HG03469 (cell line): ENCODE data around the gene ACACA.

ENCODE experiments used
- ATAC-seq: cut with Tn5 transposase; IDR thresholded peaks from one replicate; pipeline ENCODE4 v1.9.1; 2021; ENCODE audit warnings: mild to moderate bottlenecking, moderate library complexity, moderate number of reproducible peaks; ENCODE audit not compliant: unreplicated experiment

ACACA gene

GRCh38 chr17:37246085-37246484 is 160.6 kb downstream of the ACACA start:
- no peak for ATAC-seq

GRCh38 chr17:37240381-37240780 is 166.3 kb downstream of the ACACA start:
- no peak for ATAC-seq

DNA sequence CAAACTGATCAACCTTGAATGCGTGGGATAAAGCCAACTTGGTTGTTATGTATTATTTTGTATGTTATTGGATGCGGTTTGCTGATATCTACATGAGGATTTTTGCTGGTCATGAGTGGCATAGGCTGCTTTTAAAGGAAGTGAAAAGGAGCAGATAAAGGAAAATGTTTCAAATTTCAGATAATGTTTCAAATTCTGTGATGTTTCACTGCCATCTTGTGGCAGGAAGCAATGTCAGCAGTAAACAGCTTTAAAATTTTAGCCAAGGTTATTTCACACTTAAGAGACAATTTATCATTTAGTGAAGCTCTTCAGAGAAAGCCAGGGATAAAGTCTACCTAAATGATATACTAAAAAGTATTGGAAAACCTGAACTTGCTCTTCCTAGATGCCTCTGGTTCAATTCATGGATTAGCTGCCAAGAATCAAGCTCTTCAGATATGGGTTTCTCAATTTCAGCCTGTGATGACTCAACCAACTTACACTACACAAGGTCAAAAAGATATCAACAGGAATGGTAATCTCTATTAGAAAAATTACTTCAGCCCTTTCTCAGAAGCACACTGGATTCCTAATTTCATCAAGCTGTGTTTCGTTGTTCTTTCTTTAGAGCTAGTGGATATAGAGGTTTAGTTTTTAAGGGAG is 166.8 kb downstream of the ACACA start:
- no peak for ATAC-seq

DNA sequence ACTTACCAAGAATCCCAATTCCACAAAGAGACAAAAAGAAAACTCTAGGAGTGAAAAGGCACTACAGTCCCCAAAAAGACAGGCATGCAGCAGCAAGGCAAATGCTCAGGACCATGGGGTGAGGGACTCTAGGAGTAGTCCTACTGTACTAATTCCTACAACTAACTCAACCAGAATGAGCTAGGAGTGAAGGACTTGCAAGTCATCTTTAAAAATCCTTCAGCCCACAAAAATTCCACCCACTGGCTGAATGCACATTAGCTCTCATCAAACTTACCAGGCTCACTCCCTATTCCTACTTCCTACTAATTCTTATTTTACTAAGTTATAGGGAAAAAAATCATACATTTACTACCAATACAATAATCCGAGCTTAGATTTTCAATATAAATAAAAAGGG is 172.5 kb downstream of the ACACA start:
- ATAC-seq = no peak

GRCh38 chr17:37233036-37233435 is 173.6 kb downstream of the ACACA start:
- no peak for ATAC-seq

- ATAC-seq = no peak
These were observed 174.7 kb downstream of the ACACA start for GRCh38 chr17:37231887-37232286.

DNA sequence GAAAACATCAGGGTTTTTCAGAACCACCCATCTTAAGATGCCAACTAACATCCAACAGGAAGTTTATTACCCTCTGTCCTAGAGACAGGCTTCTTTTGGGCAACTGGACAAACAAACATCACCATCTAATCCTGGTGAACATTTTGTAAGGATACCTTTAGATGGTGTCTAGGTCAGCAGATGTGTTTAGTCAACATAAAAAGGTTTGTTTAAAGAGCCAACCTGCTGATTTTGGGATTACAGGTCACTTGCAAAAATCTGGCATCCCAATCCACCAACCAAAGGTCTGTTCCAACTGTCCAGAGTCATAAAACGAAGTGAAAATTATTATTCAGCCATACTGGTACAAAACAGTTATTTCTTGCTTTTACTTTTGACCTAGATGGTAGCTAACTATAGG is 176.0 kb downstream of the ACACA start:
- no peak for ATAC-seq

GRCh38 chr17:37225465-37225864 is 181.2 kb downstream of the ACACA start:
- no peak for ATAC-seq

DNA sequence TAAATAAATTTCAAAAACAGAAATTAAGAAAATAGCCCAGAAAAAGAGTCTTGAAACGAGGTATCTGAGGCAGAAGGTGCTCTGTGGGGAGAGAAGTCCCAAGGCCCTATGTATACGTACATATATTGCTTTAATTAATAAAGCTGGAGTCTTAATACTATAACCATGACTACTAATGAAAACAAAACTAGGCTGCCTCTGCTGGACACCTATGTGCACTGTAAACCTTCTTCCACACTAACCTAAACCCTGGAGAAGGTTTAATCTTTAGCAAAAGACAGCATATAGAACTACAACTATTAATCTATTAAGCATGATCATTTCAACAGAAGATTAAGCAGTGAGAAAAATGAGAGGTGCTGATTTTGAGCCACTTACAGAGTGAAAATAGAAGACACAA is 184.8 kb downstream of the ACACA start:
- no peak for ATAC-seq

GRCh38 chr17:37220607-37220953 is 186.1 kb downstream of the ACACA start:
- no peak for ATAC-seq

- ATAC-seq = no peak
These were observed 186.6 kb downstream of the ACACA start for GRCh38 chr17:37219876-37220606.

- no peak for ATAC-seq
These were observed 187.8 kb downstream of the ACACA start for GRCh38 chr17:37218849-37219248.

- ATAC-seq = no peak
These were observed 192.2 kb downstream of the ACACA start for GRCh38 chr17:37214416-37214815.

GRCh38 chr17:37213927-37214326 is 192.7 kb downstream of the ACACA start:
- no peak for ATAC-seq

DNA sequence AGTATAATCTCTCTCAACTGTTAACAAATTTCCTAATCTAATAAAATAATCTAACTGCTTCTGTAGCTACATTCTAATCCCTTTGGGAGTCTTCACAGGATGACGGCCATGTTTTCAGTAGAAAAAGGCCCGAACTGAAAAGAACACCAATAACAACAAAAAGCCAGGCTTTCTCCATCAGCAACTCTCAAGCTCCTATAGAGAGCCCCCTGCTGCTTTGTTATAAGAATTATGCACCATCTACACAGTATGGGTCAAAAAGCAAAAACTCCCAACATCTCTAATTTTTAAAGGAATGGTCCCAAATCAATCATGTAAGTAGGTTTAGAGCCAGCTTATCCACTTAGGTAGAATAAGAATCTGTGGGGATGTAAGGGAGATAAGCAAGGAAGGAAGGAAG is 194.5 kb downstream of the ACACA start:
- no peak for ATAC-seq

GRCh38 chr17:37211136-37211535 is 195.5 kb downstream of the ACACA start:
- no peak for ATAC-seq

GRCh38 chr17:37207103-37207502 is 199.5 kb downstream of the ACACA start:
- ATAC-seq = no peak

GRCh38 chr17:37206299-37206698 is 200.3 kb downstream of the ACACA start:
- no peak for ATAC-seq

DNA sequence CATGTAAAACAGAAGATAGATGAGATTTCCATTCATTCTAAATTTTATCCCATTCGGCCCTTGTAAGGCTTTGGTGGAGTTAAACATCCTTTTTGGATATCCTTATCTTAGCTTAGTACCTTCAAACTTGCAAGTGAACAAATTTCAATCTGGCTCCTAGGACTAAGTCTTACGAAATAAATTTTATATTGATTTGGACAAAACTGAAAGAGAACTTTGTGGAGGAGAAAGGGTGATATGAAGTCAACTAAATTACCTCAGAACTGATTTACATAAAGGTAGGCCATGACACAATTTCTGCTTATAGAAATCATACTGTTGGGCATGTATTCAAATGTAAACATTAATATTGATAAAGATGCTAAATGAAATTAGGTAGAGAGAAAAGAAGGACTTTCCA is 206.1 kb downstream of the ACACA start:
- no peak for ATAC-seq

DNA sequence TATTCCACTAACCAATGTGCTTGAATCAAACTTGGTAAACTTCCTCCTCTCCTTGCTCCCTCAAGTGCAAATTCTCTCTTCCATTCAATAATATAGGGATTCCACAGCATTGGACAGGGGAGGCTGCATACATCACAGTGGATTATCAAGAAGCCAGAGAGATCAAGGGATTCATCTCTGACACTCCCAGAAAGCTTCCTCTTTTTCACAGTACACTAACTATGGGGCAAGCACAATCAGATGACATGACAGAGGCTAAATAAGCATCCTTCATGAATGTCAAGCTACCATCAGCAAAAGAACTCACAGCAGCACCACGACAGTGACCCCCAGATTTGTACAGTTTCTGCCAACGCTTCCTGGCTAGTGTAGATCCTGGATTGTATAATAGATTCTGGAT is 209.3 kb downstream of the ACACA start:
- no peak for ATAC-seq

DNA sequence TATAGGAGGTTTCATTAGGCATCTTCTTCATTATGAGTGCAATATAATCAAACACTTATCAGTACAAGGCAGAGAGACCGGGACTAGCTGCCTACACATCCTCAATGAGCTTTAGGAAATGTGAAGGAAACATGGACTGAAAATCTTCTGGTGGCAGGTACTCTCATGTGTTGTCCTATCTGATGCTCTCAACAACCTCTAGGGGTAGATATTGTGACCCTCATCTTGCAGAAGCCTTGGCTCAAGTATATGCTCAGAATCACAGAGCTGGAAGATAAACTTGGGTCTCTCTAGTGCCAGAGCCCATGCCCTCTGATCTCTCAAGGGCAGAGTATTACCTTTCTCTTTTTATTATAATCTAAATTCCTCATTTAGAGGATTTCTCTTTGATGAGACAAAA is 212.4 kb downstream of the ACACA start:
- ATAC-seq = no peak

- no peak for ATAC-seq
These were observed 215.4 kb downstream of the ACACA start for GRCh38 chr17:37191219-37191618.

DNA sequence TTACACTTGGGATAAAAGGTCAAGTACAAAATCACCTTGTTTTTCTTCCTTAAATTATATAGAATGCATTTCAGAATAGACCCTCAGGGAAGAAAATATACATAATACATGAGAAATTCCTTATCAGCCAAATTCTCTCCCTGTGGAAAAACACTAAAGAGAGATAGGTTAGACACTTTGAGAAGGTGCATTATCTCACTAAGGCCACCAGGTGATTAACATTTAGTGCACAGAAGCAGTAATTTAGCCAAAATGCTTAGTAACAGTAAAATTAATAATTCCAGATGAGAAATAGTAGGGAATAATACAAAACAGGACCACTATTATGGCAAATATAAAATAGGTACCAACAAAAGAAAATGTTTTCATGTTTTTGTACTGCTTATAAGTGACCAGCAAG is 216.1 kb downstream of the ACACA start:
- ATAC-seq = no peak
